Loucy (cell line): ENCODE results near the gene OR10AD1.

Experiments used
- CTCF ChIP-seq: fragments of 200-600 bp; sonication (generic); conservative IDR thresholded peaks from 2 replicates; pipeline ENCODE4 v1.5.1; 2014; ENCODE audit warnings: mild to moderate bottlenecking, antibody characterized with exemption, low read length
- EZH2phosphoT487 ChIP-seq: fragments of 200-600 bp; IDR thresholded peaks from 2 replicates; pipeline ENCODE4 v1.6.1; 2018; ENCODE audit warnings: antibody characterized with exemption, mild to moderate bottlenecking, moderate library complexity, borderline replicate concordance

DNA sequence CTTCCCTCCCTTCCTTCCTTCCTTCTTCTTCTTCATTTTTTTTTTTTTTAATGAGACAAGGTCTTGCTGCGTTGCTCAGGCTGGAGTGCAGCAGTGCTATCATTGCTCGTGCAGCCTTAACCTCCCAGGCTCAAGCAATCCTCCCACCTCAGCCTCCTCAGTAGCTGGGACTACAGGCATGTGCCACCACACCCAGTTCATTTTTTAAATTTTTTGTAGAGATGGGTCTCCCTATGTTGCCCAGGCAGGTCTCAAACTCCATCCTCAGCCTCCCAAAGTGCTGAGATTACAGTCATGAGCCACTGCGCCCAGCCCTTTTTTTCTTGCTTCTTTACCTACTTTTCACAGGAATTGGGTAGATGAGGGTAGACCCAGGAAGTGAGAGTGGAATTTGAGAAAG lies 1.6 kb downstream of the OR10AD1 start:
- TF ChIP-seq CTCF (no peak), EZH2phosphoT487 (no peak)
